IMR-90 (cell line): ENCODE data around the gene AOPEP. TPM values are rescaled to one million over a fixed set of nuclear protein-coding genes. Genes with fewer than 3 reads are reported as not detected.

Experiments
- ELK1 ChIP-seq: fragments of 150-350 bp; IDR thresholded peaks from 2 replicates; pipeline ENCODE4 v1.6.1; 2016; ENCODE audit warnings: low read depth, mild to moderate bottlenecking, low read length, moderate library complexity, borderline replicate concordance
- polyA plus RNA-seq, 3 experiments: library from polyadenylated mRNA; depleted of rRNA; stranded (reverse); fragments of >200 nt; gene quantifications; 2 replicates each; pipeline ENCODE4 v1.2.3, GENCODE V29; 2012; ENCODE audit warnings: low replicate concordance in 1 of 3
- total RNA-seq: library from RNA; depleted of rRNA; stranded (reverse); fragments of >200 nt; gene quantifications from 2 replicates; pipeline ENCODE4 v1.2.3, GENCODE V29; 2012

AOPEP gene
- total and polyA plus RNA-seq, 2 of the 4 experiments (the other 2 are of a cell fraction): 34.9 to 38.7 TPM

GRCh38 chr9:95131023-95131943, 404.8 kb downstream of the AOPEP start (continued):
- TF ChIP-seq ELK1: no peak
